HK-2 (cell line): ENCODE data around the gene MEP1B.

Experiments used
- DNase-seq: peaks from one replicate; pipeline ENCODE4 v3.0.0-alpha.2; 2018; ENCODE audit not compliant: unreplicated experiment

MEP1B gene

DNA sequence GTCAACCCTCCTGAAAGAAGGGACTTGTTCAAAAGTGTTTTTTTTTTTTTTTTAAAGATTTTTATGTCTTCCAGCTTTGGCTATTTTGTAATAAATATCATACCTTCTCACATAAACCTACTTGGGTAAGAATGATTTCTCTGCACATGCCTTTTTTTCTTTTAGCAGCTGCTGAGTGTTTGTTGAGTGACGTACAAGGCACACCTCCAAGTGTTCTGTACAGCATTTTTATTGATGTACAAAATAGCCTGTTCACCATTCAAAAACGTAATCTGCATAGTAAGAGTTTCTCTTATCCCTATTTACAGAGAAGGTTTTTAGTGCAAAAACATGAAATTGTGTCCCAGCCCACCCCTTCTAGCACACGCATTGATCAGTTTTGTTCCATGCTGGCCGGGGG, 77.6 kb downstream of the MEP1B start:
- DNase-seq: no peak
